ENCODE data around the gene YIF1A. TPM values are rescaled to one million over a fixed set of nuclear protein-coding genes. Genes with fewer than 3 reads are reported as not detected.
A peak's percentile ranks its signal among the peaks of the same experiment; 100 is the strongest.
"Not testable (repeated sequence)": the region's sequence is repeated elsewhere in the genome, so short reads cannot be mapped to it uniquely, and the experiment has no call there.

YIF1A gene
- total RNA-seq, 1 experiment from 2014 or later = 145 TPM

DNA sequence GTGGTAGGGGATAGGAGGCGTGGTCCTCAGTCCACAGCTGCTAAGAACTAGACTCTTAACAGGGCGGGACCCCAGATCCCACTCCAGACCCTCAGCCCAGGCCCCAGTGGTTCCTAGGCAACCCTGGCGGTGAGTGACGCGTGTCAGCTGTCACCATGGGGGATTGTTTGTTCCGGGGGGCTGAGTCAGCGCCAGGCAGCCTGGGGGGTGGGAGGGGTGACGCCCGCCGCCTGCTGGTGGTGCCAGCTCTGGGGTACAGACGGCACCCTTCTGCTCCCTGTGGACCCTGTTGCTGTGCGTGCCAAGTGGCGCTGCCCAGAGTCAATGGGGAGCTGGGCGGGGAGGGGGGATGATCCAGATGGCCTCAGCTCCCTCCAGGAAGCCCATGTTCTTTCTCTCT lies 8.5 kb downstream of the YIF1A start:
- Histone ChIP-seq H3K9me3 (ENCODE audit: low read length) (no peaks in the 10 kb centered on the region), H3K27ac (ENCODE audit: low read length) (no peak overlapping the region), H3K9ac (ENCODE audit: low read length) (no peak overlapping the region; the same call in 1 of the 2 replicates), H3K4me3 (ENCODE audit: low read length) (no peak overlapping the region), H3K4me1 (ENCODE audit: low read length) (peaks cover 34% of the 10 kb centered on the region), H3K4me2 (ENCODE audit: low read depth, low read length, poor library complexity, severe bottlenecking) (no peak overlapping the region), H3K36me3 (ENCODE audit: insufficient read depth, low read length) (0 out of 2 replicates have a peak, but pooled peaks cover 4% of the 10 kb centered on the region), H4K20me1 (ENCODE audit: insufficient read depth, low read depth, low read length) (peaks cover 3% of the 10 kb centered on the region; the same call in 1 of the 2 replicates), H3K79me2 (ENCODE audit: low read length) (peaks cover 2% of the 10 kb centered on the region; the same call in 1 of the 2 replicates), H2AFZ (ENCODE audit: low read length) (no peak overlapping the region), H3K27me3 (ENCODE audit: low read length) (no peaks in the 10 kb centered on the region), H3K9me2 (replicated peaks; ENCODE audit: insufficient read depth, low read length) (no peaks in the 10 kb centered on the region)
- no peak for DNase-seq

DNA sequence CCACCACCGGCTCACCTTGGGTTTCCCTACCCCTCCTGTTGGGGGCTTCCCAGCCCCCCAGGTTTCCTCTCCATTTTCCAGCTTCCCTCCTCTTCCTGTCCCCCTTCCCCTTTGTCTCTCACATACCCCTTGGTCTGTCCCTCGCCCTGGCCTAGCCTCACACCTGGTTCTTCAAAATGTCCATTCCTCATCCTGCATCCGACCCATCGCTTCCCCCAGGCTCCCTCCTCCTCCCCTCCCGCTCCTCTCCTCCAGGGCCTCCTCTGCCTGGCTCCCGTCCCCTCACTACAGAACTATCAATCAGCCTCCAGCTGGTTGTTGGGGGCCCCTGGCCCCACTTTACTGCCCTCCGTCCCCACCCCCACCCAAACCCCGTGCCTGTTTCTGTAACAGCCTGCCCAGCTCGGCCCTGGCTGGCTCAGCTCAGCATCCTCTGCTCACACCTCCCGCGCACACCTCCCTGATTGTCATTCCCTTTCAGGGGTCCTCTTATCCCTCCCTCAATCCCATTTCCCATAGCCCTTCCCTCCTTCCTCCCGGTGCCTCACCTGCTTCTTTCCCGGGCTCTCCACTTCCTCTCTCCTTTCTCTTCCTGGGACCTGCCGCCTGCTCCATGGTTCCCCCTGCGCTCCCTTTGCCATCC lies 9.7 kb downstream of the YIF1A start:
- Histone ChIP-seq H3K9me3 (ENCODE audit: low read length) (no peaks in the 10 kb centered on the region), H3K36me3 (ENCODE audit: insufficient read depth, low read length) (peaks cover 2% of the 10 kb centered on the region; the same call in 1 of the 2 replicates), H3K9me2 (replicated peaks; ENCODE audit: insufficient read depth, low read length) (no peaks in the 10 kb centered on the region), H3K4me3 (ENCODE audit: low read length) (peak overlapping the region; percentile 57; the same call in 1 of the 2 replicates), H3K27ac (ENCODE audit: low read length) (no peak overlapping the region), H3K79me2 (ENCODE audit: low read length) (no peaks in the 10 kb centered on the region), H3K9ac (ENCODE audit: low read length) (0 out of 2 replicates have a peak overlapping the region, but pooled peaks have one; percentile 27), H3K27me3 (ENCODE audit: low read length) (no peaks in the 10 kb centered on the region), H3K4me1 (ENCODE audit: low read length) (peaks cover 34% of the 10 kb centered on the region), H3K4me2 (ENCODE audit: low read depth, low read length, poor library complexity, severe bottlenecking) (peak overlapping the region; percentile 57), H4K20me1 (ENCODE audit: insufficient read depth, low read depth, low read length) (peaks cover 3% of the 10 kb centered on the region; the same call in 1 of the 2 replicates), H2AFZ (ENCODE audit: low read length) (no peak overlapping the region)
- no peak for DNase-seq

DNA sequence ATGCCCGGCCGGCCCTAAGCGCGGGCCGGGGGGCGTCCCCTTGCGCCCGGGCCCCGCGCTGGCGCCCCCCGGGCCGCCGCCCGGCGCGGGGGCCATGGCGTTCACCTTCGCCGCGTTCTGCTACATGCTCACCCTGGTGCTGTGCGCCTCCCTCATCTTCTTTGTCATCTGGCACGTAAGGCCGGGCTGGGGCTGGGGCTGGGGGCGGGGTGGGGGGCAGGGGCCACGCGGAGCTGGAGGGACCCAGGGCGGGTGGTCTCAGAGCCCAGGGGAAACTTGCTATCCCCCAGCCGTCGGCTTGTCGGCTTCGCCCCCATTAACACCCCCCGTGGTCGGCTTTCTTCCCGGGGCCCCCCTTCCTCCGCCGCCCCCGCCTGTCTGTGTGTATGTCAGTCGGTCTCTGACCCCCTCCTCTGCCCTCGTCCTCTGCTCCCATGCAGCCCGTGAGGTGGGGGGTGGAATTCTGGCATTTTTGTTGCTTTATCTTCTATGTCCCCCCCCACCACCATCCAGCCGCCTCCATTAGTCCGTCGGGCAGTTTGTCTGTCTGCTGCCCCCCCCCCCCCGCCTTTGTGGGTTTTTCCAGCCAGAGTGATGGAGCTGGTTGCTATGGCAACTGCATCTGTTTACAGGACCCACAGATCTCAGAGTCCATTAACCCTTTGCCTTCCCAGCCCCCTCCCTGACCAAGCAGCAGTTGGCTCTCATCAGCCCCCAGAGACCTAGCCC lies 10.4 kb downstream of the YIF1A start:
- H3K79me2 ChIP-seq (ENCODE audit: low read length) = no peaks in the 10 kb centered on the region
- H3K27me3 ChIP-seq (ENCODE audit: low read length) = no peaks in the 10 kb centered on the region
- H3K4me1 ChIP-seq (ENCODE audit: low read length) = peaks cover 34% of the 10 kb centered on the region
- peak overlapping the region; percentile 57 for H3K4me2 ChIP-seq (ENCODE audit: low read depth, low read length, poor library complexity, severe bottlenecking)
- H3K36me3 ChIP-seq (ENCODE audit: insufficient read depth, low read length) = peaks cover 5% of the 10 kb centered on the region; the same call in 1 of the 2 replicates
- H3K27ac ChIP-seq (ENCODE audit: low read length) = no peak overlapping the region
- no peaks in the 10 kb centered on the region for H3K9me2 ChIP-seq (replicated peaks; ENCODE audit: insufficient read depth, low read length)
- no peak for DNase-seq
- H3K9me3 ChIP-seq (ENCODE audit: low read length) = no peaks in the 10 kb centered on the region
- H3K4me3 ChIP-seq (ENCODE audit: low read length) = peak overlapping the region; percentile 57; the same call in 1 of the 2 replicates
- H3K9ac ChIP-seq (ENCODE audit: low read length) = peak overlapping the region; percentile 62
- peaks cover 3% of the 10 kb centered on the region; the same call in 1 of the 2 replicates for H4K20me1 ChIP-seq (ENCODE audit: insufficient read depth, low read depth, low read length)
- H2AFZ ChIP-seq (ENCODE audit: low read length) = no peak overlapping the region

DNA sequence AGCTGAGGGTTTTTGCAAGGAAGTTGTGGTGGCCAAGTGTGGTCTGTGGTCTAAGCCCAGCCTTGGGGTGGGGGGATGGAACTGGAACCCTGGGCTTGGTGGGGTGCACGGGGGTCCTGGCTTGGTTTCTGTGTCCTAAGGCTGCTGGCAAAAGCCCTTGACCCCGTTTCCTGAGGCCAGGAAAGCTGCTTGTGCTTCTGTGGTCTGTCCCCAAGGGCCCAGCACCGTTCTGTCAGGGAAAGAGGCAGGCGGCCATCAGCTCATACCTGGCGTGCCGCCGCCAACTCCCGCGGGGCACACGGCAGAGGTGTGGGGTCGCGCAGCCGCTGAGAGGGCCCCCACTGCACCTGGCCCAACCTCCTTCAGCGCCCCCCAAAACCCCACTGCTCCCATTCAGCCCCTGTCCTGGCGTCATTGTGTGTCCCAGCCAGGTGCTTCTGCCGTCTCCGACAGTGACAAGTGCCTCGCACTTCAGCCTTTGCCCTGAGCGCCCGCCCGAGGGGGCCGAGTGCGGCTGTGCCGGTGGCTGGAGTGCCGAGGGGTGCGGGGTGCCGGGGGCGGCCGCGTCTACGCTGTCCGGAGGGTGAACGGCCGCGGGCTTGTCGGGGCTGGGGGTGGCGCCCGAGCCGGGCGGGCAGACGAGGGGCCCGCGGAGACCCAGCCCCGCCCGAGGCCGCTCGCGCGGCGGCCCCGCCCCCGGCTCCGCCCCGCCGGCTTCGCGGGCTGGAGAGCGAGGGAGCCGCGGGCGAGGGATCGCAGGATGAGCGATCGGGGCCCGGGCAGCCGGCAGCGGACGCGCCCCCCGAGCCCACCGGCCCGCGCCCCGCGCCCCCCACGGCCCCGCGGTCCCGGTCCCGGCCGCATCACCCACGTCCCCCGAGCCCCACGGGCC lies 11.2 kb downstream of the YIF1A start, which contains the start of gene CNIH2:
Gene CNIH2 (plus strand): TSS at position 705 of the 892 bp plus-strand sequence. CDS start 282 bp downstream, outside the sequence.
- Histone ChIP-seq H3K27ac (ENCODE audit: low read length) (0 out of 2 replicates have a peak within 1 kb of the TSS, but pooled peaks have one; percentile 22), H3K4me1 (ENCODE audit: low read length) (peaks cover 28% of the 10 kb centered on the region), H4K20me1 (ENCODE audit: insufficient read depth, low read depth, low read length) (peaks cover 3% of the 10 kb centered on the region; the same call in 1 of the 2 replicates), H3K4me3 (ENCODE audit: low read length) (peak within 1 kb of the TSS; percentile 64; the same call in 1 of the 2 replicates), H2AFZ (ENCODE audit: low read length) (no peak within 1 kb of the TSS), H3K9me3 (ENCODE audit: low read length) (no peaks in the 10 kb centered on the region), H3K4me2 (ENCODE audit: low read depth, low read length, poor library complexity, severe bottlenecking) (peak within 1 kb of the TSS; percentile 70), H3K36me3 (ENCODE audit: insufficient read depth, low read length) (peaks cover 5% of the 10 kb centered on the region; the same call in 1 of the 2 replicates), H3K79me2 (ENCODE audit: low read length) (no peaks in the 10 kb centered on the region), H3K27me3 (ENCODE audit: low read length) (no peaks in the 10 kb centered on the region), H3K9ac (ENCODE audit: low read length) (peak within 1 kb of the TSS; percentile 62), H3K9me2 (replicated peaks; ENCODE audit: insufficient read depth, low read length) (no peaks in the 10 kb centered on the region)
- peak; percentile 80 for DNase-seq

DNA sequence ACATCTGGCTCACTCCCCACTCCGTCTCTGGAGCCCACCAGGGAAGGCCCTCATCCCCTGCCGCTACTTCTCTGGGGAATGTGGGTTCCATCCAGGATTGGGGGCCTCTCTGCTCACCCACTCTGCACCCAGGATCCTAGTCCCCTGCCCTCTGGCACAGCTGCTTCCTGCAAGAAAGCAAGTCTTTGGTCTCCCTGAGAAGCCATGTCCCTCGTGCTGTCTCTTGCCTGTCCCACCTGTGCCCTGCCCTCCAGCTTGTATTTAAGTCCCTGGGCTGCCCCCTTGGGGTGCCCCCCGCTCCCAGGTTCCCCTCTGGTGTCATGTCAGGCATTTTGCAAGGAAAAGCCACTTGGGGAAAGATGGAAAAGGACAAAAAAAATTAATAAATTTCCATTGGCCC lies 11.9 kb downstream of the YIF1A start:
- 0 out of 2 replicates have a peak overlapping the region, but pooled peaks have one; percentile 22 for H3K27ac ChIP-seq (ENCODE audit: low read length)
- peaks cover 12% of the 10 kb centered on the region; the same call in 1 of the 2 replicates for H3K36me3 ChIP-seq (ENCODE audit: insufficient read depth, low read length)
- H4K20me1 ChIP-seq (ENCODE audit: insufficient read depth, low read depth, low read length); H2AFZ ChIP-seq (ENCODE audit: low read length); H3K79me2 ChIP-seq (ENCODE audit: low read length); H3K9me2 ChIP-seq (replicated peaks; ENCODE audit: insufficient read depth, low read length); DNase-seq; H3K27me3 ChIP-seq (ENCODE audit: low read length); H3K9me3 ChIP-seq (ENCODE audit: low read length); H3K4me3 ChIP-seq (ENCODE audit: low read length): not testable (repeated sequence)
- H3K4me2 ChIP-seq (ENCODE audit: low read depth, low read length, poor library complexity, severe bottlenecking) = peak overlapping the region; percentile 70
- H3K9ac ChIP-seq (ENCODE audit: low read length) = 0 out of 2 replicates have a peak overlapping the region, but pooled peaks have one; percentile 47
- H3K4me1 ChIP-seq (ENCODE audit: low read length) = peaks cover 23% of the 10 kb centered on the region

DNA sequence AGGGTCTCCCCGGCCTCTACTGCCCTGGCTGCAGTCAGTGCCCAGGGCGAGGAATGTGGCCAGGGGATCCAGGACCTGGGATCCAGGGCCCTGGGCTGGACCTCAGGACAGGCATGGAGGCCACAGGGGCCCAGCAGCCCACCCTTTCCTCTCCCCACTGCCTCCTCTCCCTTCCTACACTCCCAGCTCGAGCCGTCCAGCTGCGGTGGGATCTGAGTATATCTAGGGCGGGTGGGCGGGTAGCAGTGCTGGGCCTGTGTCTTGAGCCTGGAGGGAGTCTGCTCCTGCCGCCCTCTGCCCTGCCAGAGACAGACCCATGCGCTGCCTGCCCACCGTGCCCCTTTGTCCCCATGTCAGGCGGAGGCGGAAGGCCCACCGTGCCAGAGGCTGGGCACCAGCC lies 12.3 kb downstream of the YIF1A start:
- not testable (repeated sequence) for H3K4me2 ChIP-seq (ENCODE audit: low read depth, low read length, poor library complexity, severe bottlenecking); H3K9ac ChIP-seq (ENCODE audit: low read length); H3K9me3 ChIP-seq (ENCODE audit: low read length); DNase-seq; H3K27me3 ChIP-seq (ENCODE audit: low read length); H3K79me2 ChIP-seq (ENCODE audit: low read length); H3K9me2 ChIP-seq (replicated peaks; ENCODE audit: insufficient read depth, low read length); H4K20me1 ChIP-seq (ENCODE audit: insufficient read depth, low read depth, low read length); H3K27ac ChIP-seq (ENCODE audit: low read length); H2AFZ ChIP-seq (ENCODE audit: low read length); H3K4me3 ChIP-seq (ENCODE audit: low read length)
- Histone ChIP-seq H3K4me1 (ENCODE audit: low read length) (peaks cover 18% of the 10 kb centered on the region), H3K36me3 (ENCODE audit: insufficient read depth, low read length) (peaks cover 13% of the 10 kb centered on the region; the same call in 1 of the 2 replicates)

DNA sequence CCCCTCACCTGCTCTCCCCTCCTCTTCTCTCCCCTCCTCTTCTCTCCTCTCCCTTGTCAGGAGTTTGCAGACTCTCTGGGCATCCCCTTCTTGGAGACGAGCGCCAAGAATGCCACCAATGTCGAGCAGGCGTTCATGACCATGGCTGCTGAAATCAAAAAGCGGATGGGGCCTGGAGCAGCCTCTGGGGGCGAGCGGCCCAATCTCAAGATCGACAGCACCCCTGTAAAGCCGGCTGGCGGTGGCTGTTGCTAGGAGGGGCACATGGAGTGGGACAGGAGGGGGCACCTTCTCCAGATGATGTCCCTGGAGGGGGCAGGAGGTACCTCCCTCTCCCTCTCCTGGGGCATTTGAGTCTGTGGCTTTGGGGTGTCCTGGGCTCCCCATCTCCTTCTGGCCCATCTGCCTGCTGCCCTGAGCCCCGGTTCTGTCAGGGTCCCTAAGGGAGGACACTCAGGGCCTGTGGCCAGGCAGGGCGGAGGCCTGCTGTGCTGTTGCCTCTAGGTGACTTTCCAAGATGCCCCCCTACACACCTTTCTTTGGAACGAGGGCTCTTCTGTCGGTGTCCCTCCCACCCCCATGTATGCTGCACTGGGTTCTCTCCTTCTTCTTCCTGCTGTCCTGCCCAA lies 12.8 kb downstream of the YIF1A start:
- Histone ChIP-seq H3K9ac (ENCODE audit: low read length) (no peak overlapping the region), H3K27me3 (ENCODE audit: low read length) (no peaks in the 10 kb centered on the region), H4K20me1 (ENCODE audit: insufficient read depth, low read depth, low read length) (no peaks in the 10 kb centered on the region), H3K4me3 (ENCODE audit: low read length) (no peak overlapping the region), H3K9me3 (ENCODE audit: low read length) (no peaks in the 10 kb centered on the region), H2AFZ (ENCODE audit: low read length) (no peak overlapping the region), H3K27ac (ENCODE audit: low read length) (no peak overlapping the region), H3K9me2 (replicated peaks; ENCODE audit: insufficient read depth, low read length) (no peaks in the 10 kb centered on the region), H3K4me1 (ENCODE audit: low read length) (peaks cover 15% of the 10 kb centered on the region), H3K79me2 (ENCODE audit: low read length) (no peaks in the 10 kb centered on the region), H3K36me3 (ENCODE audit: insufficient read depth, low read length) (peaks cover 13% of the 10 kb centered on the region; the same call in 1 of the 2 replicates), H3K4me2 (ENCODE audit: low read depth, low read length, poor library complexity, severe bottlenecking) (no peak overlapping the region)
- no peak for DNase-seq
